ENCODE data around the gene NAV2. TPM values are rescaled to one million over a fixed set of nuclear protein-coding genes. Genes with fewer than 3 reads are reported as not detected.

NAV2 gene
- total RNA-seq, 1 experiment from 2014 or later: 22.7 TPM

- 0 out of 2 replicates have a peak, but pooled peaks have one; percentile 11 for ATAC-seq
Measured at GRCh38 chr11:19790831-19791552, 78.4 kb downstream of the NAV2 start.

DNA sequence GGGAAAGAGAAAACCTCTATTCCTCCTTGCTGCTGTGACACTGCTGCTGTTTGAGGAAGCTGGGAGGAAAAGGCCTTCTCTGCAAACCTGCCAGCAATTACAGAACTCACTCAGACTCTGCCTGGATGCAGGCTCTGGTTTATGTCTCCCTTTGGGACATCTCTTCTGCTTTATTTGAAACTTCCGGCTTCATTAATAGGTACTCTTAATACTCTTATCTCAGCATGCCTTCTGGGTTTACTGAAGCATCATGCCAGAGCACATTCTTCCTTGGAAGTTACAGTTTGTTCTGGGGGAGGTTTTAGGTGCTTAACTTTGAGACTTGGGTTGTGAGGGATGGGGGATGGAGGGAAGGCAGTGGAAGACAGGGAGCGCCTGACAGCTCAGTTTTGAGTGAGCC is 79.9 kb downstream of the NAV2 start:
- POLR2A ChIA-PET: no interaction called here
- no peaks in the 10 kb centered on the region for H3K4me1 ChIP-seq (ENCODE audit: control insufficient read depth, insufficient read depth, low read length)
- CTCF ChIA-PET: interaction anchor here (0.6 kb wide), 1 partner anchor 15 kb away, joined by 3 read pairs; no protein-coding TSS in a partner anchor
- no peak for TF ChIP-seq SIN3A (IDR thresholded peaks at IDR 0.05; ENCODE audit: borderline replicate concordance, insufficient read depth, low read depth, low read length)
- no peak for TF ChIP-seq REST (IDR thresholded peaks at IDR 0.05; ENCODE audit: insufficient read depth in 1 of 2, low read depth in 2 of 2, low read length in 1 of 2)
- no TSS peak for BruUV-seq (replicated peaks)
- no peak overlapping the region for H3K4me3 ChIP-seq (ENCODE audit: low read depth in 2 of 2, low read length in 2 of 2)
- in situ Hi-C loops (cut with HindIII; ENCODE audit: low pct_unique_long_range_greater_than_20kb, low sequenced_read_pairs): no loop called here
- no peaks in the 10 kb centered on the region for H3K27me3 ChIP-seq (ENCODE audit: control insufficient read depth, insufficient read depth, low read length)
- no peaks in the 10 kb centered on the region for H3K9me3 ChIP-seq (ENCODE audit: control insufficient read depth, insufficient read depth, low read depth, low read length)
- intact Hi-C loops (cut with micrococcal nuclease; ENCODE audit: unreplicated experiment): no loop called here
- H3K36me3 ChIP-seq (ENCODE audit: control insufficient read depth, insufficient read depth, low read length): no peaks in the 10 kb centered on the region
- no peak overlapping the region for H3K27ac ChIP-seq (ENCODE audit: low read length)
- ATAC-seq: no peak
- no peak for DNase-seq (ENCODE audit: low read depth, low spot score)

More at GRCh38 chr11:19790831-19791552, 78.4 kb downstream of the NAV2 start:
- Histone ChIP-seq H3K4me3 (ENCODE audit: low read depth in 2 of 2, low read length in 2 of 2) (no peak overlapping the region), H3K27ac (ENCODE audit: low read length) (no peak overlapping the region), H3K36me3 (ENCODE audit: control insufficient read depth, insufficient read depth, low read length) (no peaks in the 10 kb centered on the region), H3K9me3 (ENCODE audit: control insufficient read depth, insufficient read depth, low read depth, low read length) (no peaks in the 10 kb centered on the region), H3K4me1 (ENCODE audit: control insufficient read depth, insufficient read depth, low read length) (no peaks in the 10 kb centered on the region; the same call in 1 of the 2 replicates), H3K27me3 (ENCODE audit: control insufficient read depth, insufficient read depth, low read length) (no peaks in the 10 kb centered on the region)
- DNase-seq (ENCODE audit: low read depth, low spot score): no peak
- in situ Hi-C loops (cut with HindIII; ENCODE audit: low pct_unique_long_range_greater_than_20kb, low sequenced_read_pairs) (no loop called here), intact Hi-C loops (cut with micrococcal nuclease; ENCODE audit: unreplicated experiment) (no loop called here)
- TF ChIP-seq, protein P1, sequence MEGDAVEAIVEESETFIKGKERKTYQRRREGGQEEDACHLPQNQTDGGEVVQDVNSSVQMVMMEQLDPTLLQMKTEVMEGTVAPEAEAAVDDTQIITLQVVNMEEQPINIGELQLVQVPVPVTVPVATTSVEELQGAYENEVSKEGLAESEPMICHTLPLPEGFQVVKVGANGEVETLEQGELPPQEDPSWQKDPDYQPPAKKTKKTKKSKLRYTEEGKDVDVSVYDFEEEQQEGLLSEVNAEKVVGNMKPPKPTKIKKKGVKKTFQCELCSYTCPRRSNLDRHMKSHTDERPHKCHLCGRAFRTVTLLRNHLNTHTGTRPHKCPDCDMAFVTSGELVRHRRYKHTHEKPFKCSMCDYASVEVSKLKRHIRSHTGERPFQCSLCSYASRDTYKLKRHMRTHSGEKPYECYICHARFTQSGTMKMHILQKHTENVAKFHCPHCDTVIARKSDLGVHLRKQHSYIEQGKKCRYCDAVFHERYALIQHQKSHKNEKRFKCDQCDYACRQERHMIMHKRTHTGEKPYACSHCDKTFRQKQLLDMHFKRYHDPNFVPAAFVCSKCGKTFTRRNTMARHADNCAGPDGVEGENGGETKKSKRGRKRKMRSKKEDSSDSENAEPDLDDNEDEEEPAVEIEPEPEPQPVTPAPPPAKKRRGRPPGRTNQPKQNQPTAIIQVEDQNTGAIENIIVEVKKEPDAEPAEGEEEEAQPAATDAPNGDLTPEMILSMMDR (IDR thresholded peaks at IDR 0.05): no peak
- TF ChIP-seq SIN3A (IDR thresholded peaks at IDR 0.05; ENCODE audit: borderline replicate concordance, insufficient read depth, low read depth, low read length) (no peak), REST (IDR thresholded peaks at IDR 0.05; ENCODE audit: insufficient read depth in 1 of 2, low read depth in 2 of 2, low read length in 1 of 2) (no peak)
- POLR2A ChIA-PET: interaction anchor here (0.6 kb wide), 1 partner anchor 12 kb away, joined by 5 read pairs; no protein-coding TSS in a partner anchor
- CTCF ChIA-PET: no interaction called here
- no TSS peak for BruUV-seq (replicated peaks)
